ENCODE results near the gene PHKA2.

PHKA2 gene

DNA sequence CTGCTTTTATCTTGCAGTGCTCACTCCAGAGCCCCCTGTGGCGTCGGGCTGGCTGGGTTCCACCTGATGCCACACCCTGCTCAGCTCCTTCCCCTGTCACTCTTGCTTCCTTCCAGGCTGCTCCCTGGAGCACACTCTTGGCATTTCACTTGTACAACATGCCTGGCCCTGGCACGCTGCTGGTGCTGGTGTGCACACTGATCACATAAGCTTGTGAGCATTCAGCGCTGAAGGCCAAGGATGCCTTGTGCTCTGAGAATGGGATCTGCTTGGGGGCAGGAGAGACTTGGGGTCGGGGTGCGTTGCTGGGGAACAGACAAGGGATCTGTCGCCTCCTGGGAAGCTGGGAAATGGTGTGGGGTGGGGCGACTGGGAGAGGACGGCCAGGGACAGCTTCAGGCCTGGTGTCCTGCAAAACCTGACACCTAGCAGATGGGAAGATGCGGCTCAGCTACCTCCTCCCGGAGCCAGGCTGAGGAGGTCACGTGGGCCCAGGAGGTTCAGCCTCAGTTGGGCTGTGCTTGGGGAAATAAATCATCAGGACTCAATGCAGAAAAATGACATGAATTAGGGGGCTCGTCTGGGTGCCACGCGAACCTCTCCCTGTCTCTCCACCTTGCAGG is 108.5 kb downstream of the PHKA2 start:
- H3K4me1 ChIP-seq (ENCODE audit: insufficient read depth, poor library complexity, severe bottlenecking), result peaks cover 9% of the 10 kb centered on the region

DNA sequence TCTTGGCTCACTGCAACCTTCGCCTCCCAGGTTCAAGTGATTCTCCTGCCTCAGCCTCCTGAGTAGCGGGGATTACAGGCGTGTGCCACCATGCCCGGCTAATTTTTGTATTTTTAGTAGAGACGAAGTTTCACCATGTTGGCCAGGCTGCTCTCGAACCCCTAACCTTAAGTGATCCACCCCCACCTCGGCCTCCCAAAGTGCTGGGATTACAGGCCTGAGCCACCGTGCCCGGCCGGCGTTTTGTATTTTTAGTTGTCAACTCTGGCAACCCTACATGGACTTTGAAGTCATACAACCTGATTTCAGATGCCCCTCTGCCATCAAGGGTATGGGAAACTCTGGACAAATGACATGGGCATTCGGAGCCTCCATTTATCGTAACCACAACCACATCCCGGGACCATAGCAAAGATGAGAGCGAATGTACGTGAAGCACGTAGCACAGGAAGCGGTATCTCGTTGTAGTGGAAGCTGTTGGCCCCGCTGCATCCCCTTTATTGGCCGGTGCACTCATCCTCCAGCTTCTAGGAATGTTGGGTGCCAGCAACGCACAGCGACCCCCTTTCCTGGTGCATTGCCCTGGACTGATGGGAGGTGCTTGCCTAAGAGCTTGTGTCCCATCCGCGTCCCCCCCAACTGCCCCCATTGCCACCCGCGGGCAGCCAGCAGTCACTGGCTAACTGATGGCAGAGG is 109.2 kb downstream of the PHKA2 start:
- DNase-seq (ENCODE audit: low spot score), result no peak
- Histone ChIP-seq H3K9me3 (ENCODE audit: severe bottlenecking) (no peaks in the 10 kb centered on the region), H3K27me3 (ENCODE audit: insufficient read depth, poor library complexity, severe bottlenecking) (no peaks in the 10 kb centered on the region), H3K4me1 (ENCODE audit: insufficient read depth, poor library complexity, severe bottlenecking) (peaks cover 9% of the 10 kb centered on the region), H3K36me3 (ENCODE audit: low read depth) (no peaks in the 10 kb centered on the region), H3K27ac (ENCODE audit: poor library complexity, severe bottlenecking) (no peak overlapping the region), H3K4me3 (ENCODE audit: severe bottlenecking) (no peak overlapping the region)
- no peak for ATAC-seq (ENCODE audit: low read depth)
- no peak for TF ChIP-seq CTCF (IDR thresholded peaks at IDR 0.05; ENCODE audit: poor library complexity, severe bottlenecking)

More for the DNA sequence above, 108.5 kb downstream of the PHKA2 start:
- Histone ChIP-seq H3K27ac (ENCODE audit: poor library complexity, severe bottlenecking) (no peak overlapping the region), H3K9me3 (ENCODE audit: severe bottlenecking) (no peaks in the 10 kb centered on the region), H3K36me3 (ENCODE audit: low read depth) (no peaks in the 10 kb centered on the region), H3K27me3 (ENCODE audit: insufficient read depth, poor library complexity, severe bottlenecking) (no peaks in the 10 kb centered on the region), H3K4me3 (ENCODE audit: severe bottlenecking) (no peak overlapping the region)
- TF ChIP-seq CTCF (IDR thresholded peaks at IDR 0.05; ENCODE audit: poor library complexity, severe bottlenecking), result no peak
- ATAC-seq (ENCODE audit: low read depth), result no peak
- no peak for DNase-seq (ENCODE audit: low spot score)

DNA sequence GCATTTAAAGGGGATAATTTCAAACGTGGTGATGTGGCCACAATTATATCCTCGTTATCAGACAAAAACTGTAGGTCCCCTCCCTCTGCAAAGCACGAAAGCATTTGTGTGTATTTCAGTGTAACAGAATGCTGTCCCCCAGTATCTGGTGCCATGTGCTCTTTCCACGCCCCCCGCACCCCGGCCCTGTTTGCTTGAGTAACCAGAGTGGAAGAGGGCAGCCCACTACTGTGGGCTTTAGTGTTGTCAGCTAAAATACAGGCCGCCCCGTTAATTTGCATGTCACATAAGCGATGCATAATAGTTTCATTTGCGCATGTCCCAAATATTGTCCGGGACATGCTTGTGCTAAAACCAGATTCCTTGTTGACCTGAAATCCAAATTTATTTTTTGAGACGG is 110.1 kb downstream of the PHKA2 start:
- DNase-seq (ENCODE audit: low spot score), result no peak
- no peaks in the 10 kb centered on the region for H3K27me3 ChIP-seq (ENCODE audit: insufficient read depth, poor library complexity, severe bottlenecking)
- no peaks in the 10 kb centered on the region for H3K36me3 ChIP-seq (ENCODE audit: low read depth)
- H3K9me3 ChIP-seq (ENCODE audit: severe bottlenecking), result no peaks in the 10 kb centered on the region
- H3K4me1 ChIP-seq (ENCODE audit: insufficient read depth, poor library complexity, severe bottlenecking), result peaks cover 9% of the 10 kb centered on the region
- TF ChIP-seq CTCF (IDR thresholded peaks at IDR 0.05; ENCODE audit: poor library complexity, severe bottlenecking), result no peak
- no peak for ATAC-seq (ENCODE audit: low read depth)
- H3K4me3 ChIP-seq (ENCODE audit: severe bottlenecking), result no peak overlapping the region
- H3K27ac ChIP-seq (ENCODE audit: poor library complexity, severe bottlenecking), result no peak overlapping the region

- peak overlapping the region; percentile 13 for H3K27ac ChIP-seq (ENCODE audit: poor library complexity, severe bottlenecking)
- H3K4me1 ChIP-seq (ENCODE audit: insufficient read depth, poor library complexity, severe bottlenecking), result peaks cover 9% of the 10 kb centered on the region
- H3K9me3 ChIP-seq (ENCODE audit: severe bottlenecking), result no peaks in the 10 kb centered on the region
- no peaks in the 10 kb centered on the region for H3K27me3 ChIP-seq (ENCODE audit: insufficient read depth, poor library complexity, severe bottlenecking)
- H3K4me3 ChIP-seq (ENCODE audit: severe bottlenecking), result no peak overlapping the region
- peak; percentile 92 for ATAC-seq (ENCODE audit: low read depth)
- TF ChIP-seq CTCF (IDR thresholded peaks at IDR 0.05; ENCODE audit: poor library complexity, severe bottlenecking), result no peak
- no peak for DNase-seq (ENCODE audit: low spot score)
- no peaks in the 10 kb centered on the region for H3K36me3 ChIP-seq (ENCODE audit: low read depth)
These were observed 110.6 kb downstream of the PHKA2 start for GRCh38 chrX:18873189-18873791.
